GM12878 (cell line): ENCODE measurements around the gene CNOT10. TPM values are rescaled to one million over a fixed set of nuclear protein-coding genes. Genes with fewer than 3 reads are reported as not detected.
A peak's percentile ranks its signal among the peaks of the same experiment; 100 is the strongest.

Experiments used
- ATAC-seq: fragments of 200-7000 bp; cut with Tn5 transposase; 3 replicates; pipeline ENCODE4 v1.9.1; 2020; ENCODE audit warnings: mild to moderate bottlenecking, moderate library complexity
- BruUV-seq: library from RNA; stranded (reverse); fragments of 400-500 nt; replicated peaks from 2 replicates; lab custom pipeline; 2021; lab: Mats Ljungman, UMichigan
- CTCF ChIA-PET: fragments of 300-600 bp; sonication (Branson Sonifier 250); formaldehyde crosslinking; extraction: SDS; loops from one replicate; lab custom pipeline; 2021; ENCODE audit warnings: inconsistent platforms; lab: Yijun Ruan, JAX
- POLR2A ChIA-PET: fragments of 350-600 bp; formaldehyde crosslinking; extraction: SDS; loops from one replicate; lab custom pipeline; 2021; ENCODE audit warnings: inconsistent platforms; lab: Charles Lee
- RAD21 ChIA-PET: fragments of 300-600 bp; sonication (Branson Sonifier 250); formaldehyde crosslinking; loops from one replicate; lab custom pipeline; 2023; ENCODE audit warnings: antibody characterized with exemption; ENCODE audit not compliant: unreplicated experiment; lab: Charles Lee
- SMC1A ChIA-PET: fragments of 300-600 bp; sonication (Branson Sonifier 250); formaldehyde crosslinking; loops from one replicate; lab custom pipeline; 2023; ENCODE audit not compliant: unreplicated experiment, uncharacterized antibody; lab: Charles Lee
- DNase-seq: peaks from one replicate; pipeline ENCODE4 v3.0.0-alpha.2; 2011; ENCODE audit warnings: low read depth, low spot score
- FAIRE-seq: peaks from 3 replicates; lab custom pipeline; 2011; peaks lifted over from hg19 to GRCh38; lab: Jason Lieb, UNC
- H2AFZ ChIP-seq: 2 replicates; pipeline ENCODE4 v1.6.0; 2011; ENCODE audit warnings: low read depth, low read length, control low read depth; ENCODE audit not compliant: control insufficient read depth
- H3K27ac ChIP-seq: 2 replicates; pipeline ENCODE4 v1.5.1; 2011; ENCODE audit warnings: control low read depth; ENCODE audit not compliant: control insufficient read depth, insufficient read depth
- H3K27me3 ChIP-seq, 2 experiments: replicated peaks in 1 of 2; 2 replicates each; pipeline versions ENCODE4 v1.6.0 to v1.6.1; 2011; ENCODE audit warnings: low read length in 1 of 2; ENCODE audit not compliant: control insufficient read depth in 2 of 2, insufficient read depth in 2 of 2
- H3K36me3 ChIP-seq, 2 experiments: 2 replicates each; pipeline ENCODE4 v1.5.1; 2011; ENCODE audit warnings: low read length in 1 of 2; ENCODE audit not compliant: control insufficient read depth in 2 of 2, insufficient read depth in 2 of 2
- H3K4me1 ChIP-seq: 2 replicates; pipeline ENCODE4 v1.6.1; 2011; ENCODE audit warnings: mild to moderate bottlenecking, low read length, moderate library complexity, mixed read lengths; ENCODE audit not compliant: control insufficient read depth, insufficient read depth
- H3K4me2 ChIP-seq: 2 replicates; pipeline ENCODE4 v1.6.0; 2011; ENCODE audit warnings: control low read depth; ENCODE audit not compliant: control insufficient read depth, insufficient read depth
- H3K4me3 ChIP-seq: fragments of 200-600 bp; sonication (generic); 2 replicates; pipeline ENCODE4 v1.5.1; 2016
- H3K79me2 ChIP-seq: 2 replicates; pipeline ENCODE4 v1.6.0; 2011; ENCODE audit warnings: low read length; ENCODE audit not compliant: control insufficient read depth, insufficient read depth
- H3K9ac ChIP-seq: 2 replicates; pipeline ENCODE4 v1.8.0; 2011; ENCODE audit warnings: low read length, control low read depth, mixed read lengths; ENCODE audit not compliant: control insufficient read depth, insufficient read depth
- H3K9me3 ChIP-seq: replicated peaks from 3 replicates; pipeline ENCODE4 v1.5.1; 2011; ENCODE audit warnings: mild to moderate bottlenecking, low read length; ENCODE audit not compliant: control insufficient read depth, insufficient read depth
- H4K20me1 ChIP-seq: 2 replicates; pipeline ENCODE4 v1.6.0; 2011; ENCODE audit not compliant: control insufficient read depth, insufficient read depth
- BCL11A ChIP-seq: IDR thresholded peaks from 2 replicates; pipeline ENCODE4 v1.6.1; 2011; ENCODE audit warnings: low read depth, low read length
- FOXM1 ChIP-seq: IDR thresholded peaks from 2 replicates; pipeline ENCODE4 v1.6.1; 2012; ENCODE audit warnings: low read depth, mild to moderate bottlenecking, inconsistent platforms, low read length, moderate library complexity
- IKZF2 ChIP-seq, 2 experiments: fragments of 450-650 bp; IDR thresholded peaks; 2 replicates each; pipeline ENCODE4 v1.6.1; 2017; ENCODE audit warnings: mild to moderate bottlenecking in 2 of 2, moderate library complexity in 2 of 2
- PBX3 ChIP-seq: IDR thresholded peaks from 2 replicates; pipeline ENCODE4 v1.6.1; 2011; ENCODE audit warnings: mild to moderate bottlenecking, low read depth, low read length, moderate library complexity; ENCODE audit not compliant: insufficient replicate concordance
- SPI1 ChIP-seq: IDR thresholded peaks from 2 replicates; pipeline ENCODE4 v1.6.1; 2011; ENCODE audit warnings: low read depth, mild to moderate bottlenecking, low read length, moderate library complexity, borderline replicate concordance; ENCODE audit not compliant: insufficient read depth
- SREBF1 ChIP-seq: IDR thresholded peaks from 2 replicates; pipeline ENCODE4 v1.6.1; 2012; ENCODE audit warnings: mild to moderate bottlenecking, low read length
- TBL1XR1 ChIP-seq: IDR thresholded peaks from 2 replicates; pipeline ENCODE4 v1.6.1; 2012; ENCODE audit warnings: low read depth, low read length, improper control_type of control experiment
- YY1 ChIP-seq: IDR thresholded peaks from 2 replicates; pipeline ENCODE4 v1.6.1; 2011; ENCODE audit warnings: low read depth, mild to moderate bottlenecking, low read length
- ZBTB40 ChIP-seq: fragments of 450-650 bp; IDR thresholded peaks from 2 replicates; pipeline ENCODE4 v1.6.1; 2016; ENCODE audit warnings: mild to moderate bottlenecking, moderate library complexity, borderline replicate concordance
- ZNF207 ChIP-seq: fragments of 450-650 bp; IDR thresholded peaks from 2 replicates; pipeline ENCODE4 v1.6.1; 2014; ENCODE audit warnings: antibody characterized with exemption, mild to moderate bottlenecking, borderline replicate concordance
- WGBS: methylation state at CpG from one replicate; pipeline ENCODE4 v1.1.6; 2016; ENCODE audit warnings: low lambda C conversion rate; ENCODE audit not compliant: insufficient replicate concordance, insufficient coverage; ENCODE audit errors: missing lambda C conversion rate; 5-methylcytosine and 5-hydroxymethylcytosine counted together
- in situ Hi-C: fragments of 300-500 bp; cut with MboI; formaldehyde crosslinking; loops from 9 replicates; pipeline ENCODE4 v1.14.3; 2018; ENCODE audit warnings: mixed read lengths
- intact Hi-C: fragments of 100-400 bp; cut with micrococcal nuclease; formaldehyde crosslinking; loops from one replicate; pipeline ENCODE4 v1.14.2; 2022; ENCODE audit not compliant: unreplicated experiment
- polyA plus RNA-seq, 11 experiments: library from polyadenylated mRNA; depleted of rRNA in 4 of 11; unstranded in 6 of 11; stranded (reverse) in 5 of 11; fragments of >200 nt; fragmentation: Nextera tagmentation in 4 of 11; fragmentation: Illumina TruSeq in 1 of 11; extraction: Ambion mirVana in 4 of 11; extraction: Trizol in 1 of 11; gene quantifications; 1 replicate in 1 of 11; 2 replicates in 10 of 11; pipeline versions ENCODE4 v1.2.1 to v1.2.3, GENCODE V29; 2011 to 2016; ENCODE audit warnings: inconsistent platforms in 2 of 11, missing spikeins in 2 of 11, low read depth in 1 of 11
- total RNA-seq, 4 experiments: library from RNA; depleted of rRNA in 3 of 4; stranded (reverse); fragments of >200 nt in 3 of 4; fragmentation: Illumina TruSeq in 1 of 4; extraction: Trizol in 1 of 4; gene quantifications; 2 replicates each; pipeline versions ENCODE4 v1.2.1 to v1.2.3, GENCODE V29; 2013 to 2021

Gene CNOT10
- total and polyA plus RNA-seq, 10 of the 15 experiments (the other 5 are each of a cell fraction or from before 2014, with no cell fraction given) = 18.2 to 51.9 (median 45.5) TPM

- RAD21 ChIA-PET = no interaction called here
- H3K27me3 ChIP-seq = no peaks in the 10 kb centered on the region
- H2AFZ ChIP-seq = no peak overlapping the region
- BruUV-seq = no TSS peak
- no peaks in the 10 kb centered on the region for H3K9me3 ChIP-seq
- no peaks in the 10 kb centered on the region for H4K20me1 ChIP-seq
- H3K36me3 ChIP-seq = peaks cover 0 to 6% of the 10 kb centered on the region in 2 experiments; a peak in 3 of 4 replicates
- no peaks in the 10 kb centered on the region for H3K4me1 ChIP-seq
- H3K27ac ChIP-seq = no peak overlapping the region
- no peaks in the 10 kb centered on the region for H3K79me2 ChIP-seq
- H3K4me2 ChIP-seq = no peak overlapping the region
- FAIRE-seq (peak; percentile 38), DNase-seq (no peak), ATAC-seq (peak; percentile 42; the same call in 1 of the 3 replicates)
- in situ Hi-C loops (no loop called here), intact Hi-C loops (no loop called here)
- CTCF ChIA-PET = interaction anchor here (0.8 to 1.9 kb wide), 3 partner anchors 17 to 145 kb away, joined by 3 to 6 read pairs (median 3); no protein-coding TSS in a partner anchor
- TF ChIP-seq BCL11A = no peak
- no peak for TF ChIP-seq SPI1
- TF ChIP-seq ZBTB40 = no peak
- no peak for TF ChIP-seq IKZF2 (IDR thresholded peaks at IDR 0.05)
- TF ChIP-seq ZNF207 = no peak
- TF ChIP-seq TBL1XR1 = no peak
- no peak for TF ChIP-seq SREBF1
- TF ChIP-seq PBX3 = no peak
- no peak for TF ChIP-seq YY1
- TF ChIP-seq FOXM1 = no peak
- SMC1A ChIA-PET = interaction anchor here (1.3 kb wide), 1 partner anchor 11 kb away, joined by 3 read pairs; no protein-coding TSS in a partner anchor
- no peak overlapping the region for H3K9ac ChIP-seq
- WGBS = 80% methylated on average over 2 of the region's 2 CpGs
- no peak overlapping the region for H3K4me3 ChIP-seq
- POLR2A ChIA-PET = interaction anchor here (0.7 kb wide), 1 partner anchor 310 kb away, joined by 6 read pairs; no protein-coding TSS in a partner anchor
These were observed 72.8 kb downstream of the CNOT10 start for GRCh38 chr3:32757618-32758374.
